GM23338 (cell line): ENCODE results near the gene SYT7. TPM values are rescaled to one million over a fixed set of nuclear protein-coding genes. Genes with fewer than 3 reads are reported as not detected.

ENCODE experiments used
- ATAC-seq: fragments of 200-7000 bp; cut with Tn5 transposase; 3 replicates; pipeline ENCODE4 v1.9.1; 2020
- DNase-seq: peaks from one replicate; pipeline ENCODE4 v3.0.0-alpha.2; 2015; ENCODE audit warnings: low spot score
- H2AFZ ChIP-seq: fragments of 200-600 bp; sonication (generic); 2 replicates; pipeline ENCODE4 v1.8.0; 2016; ENCODE audit warnings: antibody characterized with exemption, mild to moderate bottlenecking, moderate library complexity
- H3F3A ChIP-seq: fragments of 200-600 bp; sonication (generic); replicated peaks from 2 replicates; pipeline ENCODE4 v1.8.0; 2017; ENCODE audit warnings: antibody characterized with exemption, mixed run types, low read depth
- H3K27ac ChIP-seq: fragments of 200-600 bp; sonication (generic); 2 replicates; pipeline ENCODE4 v1.6.1; 2016; ENCODE audit warnings: low read depth
- H3K27me3 ChIP-seq: fragments of 200-600 bp; sonication (generic); 2 replicates; pipeline ENCODE4 v1.8.0; 2016; ENCODE audit warnings: mild to moderate bottlenecking, mixed run types, moderate library complexity; ENCODE audit not compliant: insufficient read depth
- H3K36me3 ChIP-seq: fragments of 200-600 bp; sonication (generic); 2 replicates; pipeline ENCODE4 v1.8.0; 2016; ENCODE audit warnings: mild to moderate bottlenecking; ENCODE audit not compliant: insufficient read depth
- H3K4me1 ChIP-seq: fragments of 200-600 bp; sonication (generic); 2 replicates; pipeline ENCODE4 v1.8.0; 2016; ENCODE audit warnings: mild to moderate bottlenecking, moderate library complexity; ENCODE audit not compliant: insufficient read depth
- H3K4me2 ChIP-seq: fragments of 200-600 bp; sonication (generic); 2 replicates; pipeline ENCODE4 v1.7.1; 2017; ENCODE audit warnings: mixed run types
- H3K4me3 ChIP-seq: fragments of 200-600 bp; sonication (generic); 2 replicates; pipeline ENCODE4 v1.6.1; 2016; ENCODE audit warnings: mixed run types
- H3K79me2 ChIP-seq: fragments of 200-600 bp; sonication (generic); replicated peaks from 2 replicates; pipeline ENCODE4 v1.8.0; 2017; ENCODE audit warnings: mild to moderate bottlenecking; ENCODE audit not compliant: insufficient read depth
- H3K9me2 ChIP-seq: fragments of 200-600 bp; sonication (generic); 2 replicates; pipeline ENCODE4 v1.8.0; 2017; ENCODE audit not compliant: insufficient read depth
- H4K20me1 ChIP-seq: fragments of 200-600 bp; sonication (generic); replicated peaks from 2 replicates; pipeline ENCODE4 v1.8.0; 2017; ENCODE audit warnings: mild to moderate bottlenecking; ENCODE audit not compliant: insufficient read depth
- H3K27ac Mint-ChIP-seq: 2 replicates; pipeline ENCODE4 v1.8.0; 2020; ENCODE audit warnings: inconsistent platforms, mild to moderate bottlenecking, moderate library complexity, mixed read lengths
- H3K27me3 Mint-ChIP-seq: 3 replicates; pipeline ENCODE4 v1.8.0; 2022; ENCODE audit warnings: low read depth, mild to moderate bottlenecking, moderate library complexity, mixed read lengths, inconsistent platforms; ENCODE audit not compliant: insufficient read depth, poor library complexity
- H3K36me3 Mint-ChIP-seq: 3 replicates; pipeline ENCODE4 v1.8.0; 2021; ENCODE audit warnings: low read depth, mild to moderate bottlenecking, inconsistent platforms, moderate library complexity, mixed read lengths
- H3K4me1 Mint-ChIP-seq: 3 replicates; pipeline ENCODE4 v1.8.0; 2020; ENCODE audit warnings: mild to moderate bottlenecking, inconsistent platforms, mixed read lengths
- H3K4me3 Mint-ChIP-seq: 3 replicates; pipeline ENCODE4 v1.8.0; 2021; ENCODE audit warnings: moderate library complexity, mild to moderate bottlenecking, inconsistent platforms, mixed read lengths
- H3K9me3 Mint-ChIP-seq: 3 replicates; pipeline ENCODE4 v1.8.0; 2020; ENCODE audit warnings: moderate library complexity, mild to moderate bottlenecking, inconsistent platforms, mixed read lengths
- CREB1 ChIP-seq: fragments of 250-450 bp; sonication (Bioruptor Pico); IDR thresholded peaks from 2 replicates; pipeline ENCODE4 v1.5.0; 2020; ENCODE audit warnings: low read depth, mild to moderate bottlenecking, moderate library complexity
- EZH2 ChIP-seq: fragments of 200-600 bp; sonication (generic); IDR thresholded peaks from one replicate; pipeline ENCODE4 v1.8.0; 2017; ENCODE audit warnings: antibody characterized with exemption, mild to moderate bottlenecking, low read depth; ENCODE audit not compliant: unreplicated experiment
- EZH2phosphoT487 ChIP-seq: fragments of 200-600 bp; sonication (generic); IDR thresholded peaks from one replicate; pipeline ENCODE4 v1.8.1; 2018; ENCODE audit warnings: antibody characterized with exemption; ENCODE audit not compliant: unreplicated experiment
- JUNB ChIP-seq: IDR thresholded peaks from one replicate; pipeline ENCODE4 v1.6.1; 2016; ENCODE audit warnings: antibody characterized with exemption; ENCODE audit not compliant: unreplicated experiment
- NANOG ChIP-seq: IDR thresholded peaks from 2 replicates; pipeline ENCODE4 v1.6.1; 2016; ENCODE audit warnings: antibody characterized with exemption, borderline replicate concordance
- POLR2AphosphoS5 ChIP-seq: IDR thresholded peaks from 2 replicates; pipeline ENCODE4 v1.6.1; 2016; ENCODE audit warnings: antibody characterized with exemption, low read depth
- REST ChIP-seq: IDR thresholded peaks from one replicate; pipeline ENCODE4 v1.6.1; 2018; ENCODE audit warnings: antibody characterized with exemption; ENCODE audit not compliant: unreplicated experiment
- STAT1 ChIP-seq: IDR thresholded peaks from one replicate; pipeline ENCODE4 v1.6.1; 2016; ENCODE audit warnings: antibody characterized with exemption; ENCODE audit not compliant: unreplicated experiment
- ZNF114 ChIP-seq: fragments of 250-450 bp; sonication (Bioruptor Pico); IDR thresholded peaks from 2 replicates; pipeline ENCODE4 v1.5.0; 2020; ENCODE audit warnings: mild to moderate bottlenecking, moderate library complexity
- ZNF331 ChIP-seq: fragments of 250-450 bp; sonication (Bioruptor Pico); IDR thresholded peaks from 2 replicates; pipeline ENCODE4 v1.5.0; 2020; ENCODE audit warnings: low read depth, mild to moderate bottlenecking, moderate library complexity
- ZNF462 ChIP-seq: fragments of 250-450 bp; sonication (Bioruptor Pico); IDR thresholded peaks from 2 replicates; pipeline ENCODE4 v1.5.0; 2020; ENCODE audit warnings: mild to moderate bottlenecking, moderate library complexity
- polyA plus RNA-seq: library from polyadenylated mRNA; unstranded; fragments of >200 nt; fragmentation: Nextera tagmentation; extraction: Ambion mirVana; gene quantifications from 2 replicates; pipeline ENCODE4 v1.2.1, GENCODE V29; 2016
- total RNA-seq: library from RNA; depleted of rRNA; stranded (reverse); fragments of >200 nt; shearing (Covaris generic); gene quantifications from 2 replicates; pipeline ENCODE4 v1.2.3, GENCODE V29; 2014
- TF ChIP-seq, protein P1 (sequence below), 2 experiments: fragments of 200-600 bp in 1 of 2; sonication (generic) in 1 of 2; conservative IDR thresholded peaks; 2 replicates each; pipeline versions ENCODE4 v1.5.1 to v1.6.1; 2016 to 2017; ENCODE audit warnings: antibody characterized with exemption in 2 of 2, low read depth in 2 of 2, mild to moderate bottlenecking in 2 of 2, moderate library complexity in 1 of 2
- TF ChIP-seq, protein P2 (sequence below): IDR thresholded peaks from 2 replicates; pipeline ENCODE4 v1.6.1; 2016; ENCODE audit warnings: antibody characterized with exemption

Gene SYT7
- total and polyA plus RNA-seq, 2 experiments from 2014 or later, result 1.6 to 10.3 TPM

GRCh38 chr11:61472282-61472681 is 108.6 kb downstream of the SYT7 start:
- H3K4me3 ChIP-seq, result no peak overlapping the region
- H3K9me2 ChIP-seq, result no peaks in the 10 kb centered on the region
- peaks cover 3% of the 10 kb centered on the region; the same call in 1 of the 2 replicates for H4K20me1 ChIP-seq
- TF ChIP-seq ZNF462, result no peak
- no peak for TF ChIP-seq EZH2
- TF ChIP-seq REST, result no peak
- TF ChIP-seq EZH2phosphoT487, result no peak
- TF ChIP-seq STAT1, result no peak
- TF ChIP-seq POLR2AphosphoS5, result no peak
- no peak for TF ChIP-seq CREB1 (CRISPR knock-in tag)
- TF ChIP-seq ZNF331 (CRISPR knock-in tag), result no peak
- TF ChIP-seq NANOG, result no peak
- TF ChIP-seq, protein P1, sequence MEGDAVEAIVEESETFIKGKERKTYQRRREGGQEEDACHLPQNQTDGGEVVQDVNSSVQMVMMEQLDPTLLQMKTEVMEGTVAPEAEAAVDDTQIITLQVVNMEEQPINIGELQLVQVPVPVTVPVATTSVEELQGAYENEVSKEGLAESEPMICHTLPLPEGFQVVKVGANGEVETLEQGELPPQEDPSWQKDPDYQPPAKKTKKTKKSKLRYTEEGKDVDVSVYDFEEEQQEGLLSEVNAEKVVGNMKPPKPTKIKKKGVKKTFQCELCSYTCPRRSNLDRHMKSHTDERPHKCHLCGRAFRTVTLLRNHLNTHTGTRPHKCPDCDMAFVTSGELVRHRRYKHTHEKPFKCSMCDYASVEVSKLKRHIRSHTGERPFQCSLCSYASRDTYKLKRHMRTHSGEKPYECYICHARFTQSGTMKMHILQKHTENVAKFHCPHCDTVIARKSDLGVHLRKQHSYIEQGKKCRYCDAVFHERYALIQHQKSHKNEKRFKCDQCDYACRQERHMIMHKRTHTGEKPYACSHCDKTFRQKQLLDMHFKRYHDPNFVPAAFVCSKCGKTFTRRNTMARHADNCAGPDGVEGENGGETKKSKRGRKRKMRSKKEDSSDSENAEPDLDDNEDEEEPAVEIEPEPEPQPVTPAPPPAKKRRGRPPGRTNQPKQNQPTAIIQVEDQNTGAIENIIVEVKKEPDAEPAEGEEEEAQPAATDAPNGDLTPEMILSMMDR (conservative IDR thresholded peaks at IDR 0.05; ENCODE audit: low read depth in 2 of 2), result no peak
- no peak for TF ChIP-seq ZNF114 (CRISPR knock-in tag)
- no peak for TF ChIP-seq JUNB
- TF ChIP-seq, protein P2, sequence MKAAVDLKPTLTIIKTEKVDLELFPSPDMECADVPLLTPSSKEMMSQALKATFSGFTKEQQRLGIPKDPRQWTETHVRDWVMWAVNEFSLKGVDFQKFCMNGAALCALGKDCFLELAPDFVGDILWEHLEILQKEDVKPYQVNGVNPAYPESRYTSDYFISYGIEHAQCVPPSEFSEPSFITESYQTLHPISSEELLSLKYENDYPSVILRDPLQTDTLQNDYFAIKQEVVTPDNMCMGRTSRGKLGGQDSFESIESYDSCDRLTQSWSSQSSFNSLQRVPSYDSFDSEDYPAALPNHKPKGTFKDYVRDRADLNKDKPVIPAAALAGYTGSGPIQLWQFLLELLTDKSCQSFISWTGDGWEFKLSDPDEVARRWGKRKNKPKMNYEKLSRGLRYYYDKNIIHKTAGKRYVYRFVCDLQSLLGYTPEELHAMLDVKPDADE, result no peak
- peaks cover 4% of the 10 kb centered on the region; the same call in 2 of the 3 replicates for H3K36me3 Mint-ChIP-seq
- no peak overlapping the region for H3K27ac Mint-ChIP-seq
- ATAC-seq (no peak), DNase-seq (no peak)
- H3K4me3 Mint-ChIP-seq, result no peak overlapping the region
- no peaks in the 10 kb centered on the region for H3K9me3 Mint-ChIP-seq
- no peak overlapping the region for H3K27ac ChIP-seq
- H3K27me3 ChIP-seq, result no peaks in the 10 kb centered on the region
- no peak overlapping the region for H2AFZ ChIP-seq
- peaks cover 4% of the 10 kb centered on the region for H3K27me3 Mint-ChIP-seq
- no peaks in the 10 kb centered on the region for H3K79me2 ChIP-seq
- no peaks in the 10 kb centered on the region; the same call in 2 of the 3 replicates for H3K4me1 Mint-ChIP-seq
- H3K36me3 ChIP-seq, result no peaks in the 10 kb centered on the region
- H3K4me2 ChIP-seq, result no peak overlapping the region
- H3F3A ChIP-seq, result 0 out of 2 replicates have a peak, but pooled peaks cover 2% of the 10 kb centered on the region
- H3K4me1 ChIP-seq, result no peaks in the 10 kb centered on the region
